HG03575 (cell line): Measurements from ENCODE around the gene DNAH17.

Experiments
- ATAC-seq: cut with Tn5 transposase; IDR thresholded peaks from one replicate; pipeline ENCODE4 v1.9.1; 2021; ENCODE audit not compliant: unreplicated experiment, insufficient number of reproducible peaks, low FRiP score; ENCODE audit errors: extremely low read depth

Gene DNAH17

DNA sequence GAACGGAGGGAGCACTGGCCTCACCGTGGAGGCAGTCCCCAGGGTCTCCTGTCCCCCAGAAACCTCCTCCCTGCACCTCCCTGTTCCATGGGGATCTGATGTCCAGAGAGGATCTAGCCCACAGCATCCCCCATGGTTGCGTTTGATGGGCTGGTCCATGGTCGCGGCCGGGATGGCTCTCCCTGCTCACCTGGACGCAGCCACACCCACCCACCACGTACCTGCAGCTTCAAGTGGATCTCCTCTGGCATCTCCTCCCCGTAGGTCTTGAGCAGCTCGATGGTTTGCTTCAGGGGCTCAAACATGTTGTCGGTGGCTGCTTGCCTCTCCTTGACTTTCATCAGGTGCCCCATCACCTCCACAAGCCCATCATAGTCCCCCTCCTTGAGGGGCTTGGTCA is 47.9 kb downstream of the DNAH17 start:
- no peak for ATAC-seq

DNA sequence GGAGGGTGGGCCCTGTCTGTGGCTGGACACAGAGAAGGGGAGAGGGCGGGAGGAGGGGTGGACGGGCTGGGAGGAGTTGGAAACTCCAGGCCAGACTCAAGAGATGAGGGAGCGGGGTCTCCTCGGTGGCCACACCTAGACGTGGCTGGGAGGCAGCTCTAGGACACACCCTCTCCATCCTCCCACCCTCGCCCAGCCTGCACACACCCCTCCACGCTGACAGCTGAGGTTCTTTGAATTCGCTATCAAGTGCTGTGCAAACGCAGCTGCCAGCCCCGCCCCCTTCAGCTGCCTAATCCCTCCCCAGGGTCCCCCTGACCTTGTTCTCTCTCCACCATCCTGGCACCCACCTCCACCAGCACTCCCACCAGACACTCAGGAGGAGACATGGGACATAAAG is 48.7 kb downstream of the DNAH17 start:
- no peak for ATAC-seq

GRCh38 chr17:78527345-78527744 is 49.9 kb downstream of the DNAH17 start:
- no peak for ATAC-seq

DNA sequence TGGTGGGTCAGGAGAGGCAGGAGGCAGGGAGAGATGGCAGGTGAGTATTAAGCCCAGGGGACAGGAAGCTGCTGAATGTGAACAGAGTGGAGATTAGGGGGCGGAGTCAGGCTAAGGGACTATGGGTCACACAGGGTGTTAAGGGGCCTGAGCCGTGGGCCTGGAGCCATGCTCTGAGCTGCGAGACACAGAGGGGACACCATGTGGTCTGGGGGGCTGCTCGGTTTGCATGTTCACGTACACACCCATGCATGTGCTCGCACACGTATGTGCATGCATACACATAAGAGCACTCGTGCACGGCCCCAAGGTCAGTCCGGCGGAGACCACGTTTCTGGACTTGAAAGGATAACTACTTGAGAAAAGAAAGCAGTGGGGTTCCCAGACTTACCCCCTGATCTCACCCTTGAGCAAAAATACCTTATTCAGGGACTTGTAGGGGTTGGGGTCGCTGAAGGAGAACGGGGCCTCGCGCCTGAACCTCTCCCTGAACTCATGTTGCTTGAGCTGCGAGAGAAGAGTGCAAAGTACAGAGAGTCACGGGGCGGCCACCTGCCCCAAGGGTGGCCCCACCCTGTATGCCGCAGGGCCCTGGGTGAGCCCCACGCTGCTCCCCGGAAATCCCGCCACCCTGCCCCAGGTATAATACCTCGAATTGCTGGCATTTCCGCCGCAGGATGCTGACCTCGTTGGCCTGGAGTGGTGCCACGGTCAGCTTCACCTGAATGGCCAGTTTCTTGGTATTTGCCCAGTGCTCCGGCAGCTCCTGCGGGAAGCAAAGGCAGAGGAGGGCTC is 50.8 kb downstream of the DNAH17 start:
- ATAC-seq: no peak

- ATAC-seq: no peak
Measured at GRCh38 chr17:78525511-78526160, 51.6 kb downstream of the DNAH17 start.

DNA sequence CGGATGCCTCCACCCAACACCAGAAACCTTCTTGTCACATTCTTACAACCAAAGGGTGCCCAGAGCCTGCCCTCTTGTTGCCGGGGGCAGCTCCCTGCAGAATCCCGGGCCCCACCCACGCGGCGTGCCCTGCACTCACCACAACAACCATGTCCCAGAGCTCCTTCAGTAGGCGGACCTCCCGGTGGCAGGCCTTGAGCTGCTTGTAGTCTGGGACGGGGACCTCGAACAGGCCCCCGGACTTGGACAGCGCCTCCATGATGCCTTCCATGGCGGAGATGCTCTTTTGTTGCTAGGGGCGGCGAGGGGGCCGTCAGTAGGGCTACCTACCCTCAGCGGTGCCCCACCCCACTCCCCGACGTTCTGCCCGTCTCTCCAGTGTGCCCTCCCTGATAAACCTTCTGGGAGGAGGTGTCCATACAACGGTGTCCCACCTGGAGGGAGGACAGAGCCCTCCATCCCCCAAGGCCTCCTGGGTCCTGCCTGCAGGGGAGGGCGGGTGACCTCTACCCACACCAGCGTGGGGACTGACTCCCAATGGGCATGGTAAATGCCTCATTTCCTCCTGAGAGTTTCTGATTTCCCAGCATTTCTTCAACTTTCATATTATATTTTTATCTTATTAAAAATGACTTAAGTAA is 52.2 kb downstream of the DNAH17 start:
- no peak for ATAC-seq

- ATAC-seq: no peak
Measured at GRCh38 chr17:78523934-78524655, 53.1 kb downstream of the DNAH17 start.

DNA sequence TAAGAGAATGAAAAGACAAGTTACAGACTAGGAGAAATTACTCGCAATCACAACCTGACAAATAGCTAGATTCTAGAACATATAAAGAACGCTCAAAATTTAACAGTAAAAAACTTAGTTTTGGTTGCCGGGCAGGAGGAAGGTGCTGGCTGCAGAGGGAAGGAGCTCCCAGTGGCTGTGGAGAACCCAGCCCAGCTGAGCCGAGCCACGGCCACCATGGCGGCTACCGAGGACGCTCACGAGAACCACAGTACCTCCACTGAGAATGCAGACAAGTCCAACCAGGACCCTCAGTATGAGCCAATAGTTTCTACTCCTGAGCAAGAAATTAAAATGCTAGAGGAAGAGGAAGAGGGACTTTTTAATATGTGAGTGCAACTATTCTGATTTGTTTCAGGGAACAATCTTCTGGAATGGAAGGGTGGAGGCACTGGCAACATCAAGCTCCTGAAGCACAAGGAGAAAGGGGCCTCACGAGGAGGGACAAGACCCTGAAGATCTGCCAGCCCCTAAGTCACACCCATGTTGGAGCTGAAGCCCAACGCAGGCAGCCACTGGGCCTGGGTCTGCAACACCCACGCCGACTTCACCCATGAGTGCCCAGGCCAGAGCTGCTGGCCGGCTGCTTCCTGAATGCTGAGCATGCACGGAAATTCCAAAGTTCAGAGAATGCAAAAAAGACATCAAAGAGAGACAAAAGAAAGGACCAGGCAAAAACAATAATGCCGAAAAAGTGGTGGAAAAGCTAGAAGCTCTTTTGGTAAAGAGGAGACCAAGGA is 55.0 kb downstream of the DNAH17 start:
- no peak for ATAC-seq

GRCh38 chr17:78517421-78517820 is 59.8 kb downstream of the DNAH17 start:
- no peak for ATAC-seq

DNA sequence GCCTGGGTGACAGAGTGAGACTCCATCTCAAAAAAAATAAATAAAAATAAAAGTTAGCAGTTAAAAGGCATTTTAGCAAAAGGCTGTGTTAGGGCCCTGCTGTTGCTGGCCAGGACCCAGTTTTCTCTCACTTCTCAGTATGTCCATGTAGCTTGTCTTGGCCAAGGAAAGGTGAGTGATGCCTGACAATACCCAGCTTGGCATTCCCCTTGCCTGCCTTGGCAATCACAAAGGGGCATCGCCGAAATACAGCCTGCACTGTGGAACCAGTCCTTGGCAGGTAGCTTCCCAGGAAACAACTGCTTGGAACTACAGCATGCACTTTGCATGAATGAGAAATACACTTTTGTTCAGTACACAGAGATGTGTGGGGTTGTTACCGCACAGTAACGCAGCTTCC is 61.7 kb downstream of the DNAH17 start:
- no peak for ATAC-seq

- no peak for ATAC-seq
Measured at GRCh38 chr17:78514521-78514920, 62.7 kb downstream of the DNAH17 start.

DNA sequence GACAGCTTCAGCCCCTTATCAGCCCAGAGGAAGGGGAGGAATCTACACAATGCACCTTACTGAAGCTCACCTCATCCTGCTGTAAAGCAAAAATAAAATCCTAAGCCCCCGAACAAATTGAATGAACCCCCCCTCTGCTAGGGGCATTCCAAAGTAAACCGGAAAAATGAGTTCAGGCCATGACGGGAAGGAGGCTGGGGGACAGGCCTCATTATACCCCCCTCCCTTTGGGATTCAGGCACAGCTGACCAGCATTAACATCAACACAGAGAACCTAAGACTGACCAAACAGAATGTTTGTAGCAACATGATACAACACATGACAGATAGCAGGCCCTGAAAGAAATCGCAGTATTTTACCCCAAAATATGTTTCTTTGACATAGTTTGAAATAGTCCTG is 64.2 kb downstream of the DNAH17 start:
- ATAC-seq: no peak

DNA sequence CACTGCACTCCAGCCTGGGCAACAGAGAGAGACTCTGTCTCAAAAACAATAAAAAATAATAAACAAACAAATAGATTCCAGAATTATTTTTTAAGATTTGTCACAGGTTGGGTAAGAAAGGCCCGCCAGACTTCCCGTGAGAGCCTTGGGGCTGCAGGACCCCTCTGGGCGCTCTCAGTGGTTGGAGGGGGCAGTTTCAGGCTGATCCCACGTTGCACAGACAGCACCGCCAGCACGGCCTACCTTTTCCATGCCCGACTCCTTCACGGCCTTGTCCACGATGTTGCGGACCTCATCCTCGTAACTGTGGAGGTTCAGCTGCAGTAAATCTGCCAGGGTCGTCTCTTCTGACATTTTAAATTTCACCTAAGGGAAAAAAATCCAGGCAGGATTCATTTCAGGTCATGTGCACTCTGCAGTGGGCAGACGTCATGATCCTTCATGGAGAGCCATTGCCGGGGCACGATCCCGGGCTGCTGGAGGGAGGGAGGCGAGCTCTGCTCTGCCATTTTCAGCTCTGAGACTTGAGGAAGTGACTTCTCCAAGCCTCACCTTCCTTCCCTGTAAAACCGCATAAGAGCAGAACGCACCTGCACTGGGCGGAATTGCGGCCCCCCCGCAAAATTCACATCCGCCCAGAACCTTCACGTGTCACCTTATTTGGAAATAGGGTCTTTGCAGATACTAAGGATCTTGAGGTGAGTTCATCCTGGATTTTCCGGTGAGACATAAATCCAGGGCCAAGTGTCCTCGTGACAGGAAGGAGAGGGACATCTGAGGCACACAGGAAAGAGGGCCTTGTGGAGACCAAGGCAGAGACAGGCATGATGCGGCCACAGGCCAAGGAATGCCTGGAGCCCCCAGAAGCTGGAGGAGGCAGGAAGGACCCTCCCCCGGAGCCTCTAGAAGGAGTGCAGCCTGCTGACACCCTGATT is 66.8 kb downstream of the DNAH17 start:
- no peak for ATAC-seq

DNA sequence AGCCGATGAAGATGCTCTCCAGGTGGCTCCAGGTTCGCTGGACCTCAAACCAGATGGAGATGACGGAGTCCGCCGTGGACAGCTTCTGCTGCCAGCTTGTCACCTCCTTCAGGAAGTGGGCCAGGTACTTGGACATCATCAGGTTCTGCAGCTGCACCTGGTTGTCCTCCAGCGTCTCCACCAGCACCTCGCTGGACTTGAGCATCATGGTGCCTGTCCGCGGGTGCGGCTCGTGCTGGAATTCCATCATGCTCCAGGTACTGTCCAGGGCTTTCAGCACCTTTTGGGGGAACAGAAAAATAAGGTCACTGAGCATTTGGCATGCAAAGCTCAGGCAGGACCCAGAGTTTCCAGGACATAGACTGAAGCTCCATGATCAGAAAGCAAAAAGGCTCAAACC is 69.7 kb downstream of the DNAH17 start:
- ATAC-seq: no peak

GRCh38 chr17:78506454-78507309 is 70.5 kb downstream of the DNAH17 start:
- no peak for ATAC-seq

DNA sequence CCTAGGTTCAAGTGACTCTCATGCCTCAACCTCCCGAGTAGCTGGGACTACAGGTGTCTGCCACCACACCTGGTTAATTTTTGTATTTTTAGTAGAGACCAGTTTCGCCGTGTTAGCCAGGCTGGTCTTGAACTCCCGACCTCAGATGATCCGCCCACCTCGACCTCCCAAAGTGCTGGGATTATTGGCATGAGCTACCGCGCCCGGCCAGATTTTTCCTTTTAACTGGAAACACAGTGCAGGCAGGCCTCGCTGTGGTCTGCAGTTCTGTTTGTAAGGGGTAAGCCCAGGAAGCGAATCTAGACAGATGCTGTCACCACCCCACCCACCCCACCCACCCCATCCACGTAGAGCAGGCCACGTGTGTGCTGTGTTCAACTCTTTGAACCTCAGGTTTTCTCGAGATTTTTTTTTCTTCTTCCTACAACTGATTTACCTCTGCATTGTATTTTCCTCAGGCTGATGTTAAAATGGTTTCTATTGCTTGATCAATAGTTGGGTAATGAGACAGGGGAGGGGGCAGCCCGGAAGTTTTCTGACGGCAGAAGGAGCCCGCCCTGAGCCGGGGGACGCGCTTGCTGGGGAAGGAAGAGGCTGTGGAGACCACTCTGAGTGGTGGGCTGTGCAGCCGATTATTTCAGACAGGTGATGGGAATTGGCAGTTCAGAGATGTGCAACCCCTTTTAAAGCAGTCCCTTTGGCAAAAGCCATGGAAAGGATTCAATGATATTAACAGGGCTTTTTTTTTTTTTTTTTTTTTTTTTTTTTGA is 72.9 kb downstream of the DNAH17 start:
- no peak for ATAC-seq
